GM18498 (cell line): ENCODE measurements around the gene EGFLAM.

Source experiments
- ATAC-seq: cut with Tn5 transposase; IDR thresholded peaks from one replicate; pipeline ENCODE4 v1.9.1; 2021; ENCODE audit warnings: mild to moderate bottlenecking, moderate library complexity; ENCODE audit not compliant: unreplicated experiment

The EGFLAM gene

GRCh38 chr5:38258319-38259061 is at the start of gene EGFLAM:
Gene EGFLAM, plus strand, starts transcription at chr5:38258559. Its CDS starts 196 bp downstream, at chr5:38258755.
- no peak for ATAC-seq

- ATAC-seq: no peak
Observed at GRCh38 chr5:38208782-38209378, 49.5 kb upstream of the EGFLAM start.

- no peak for ATAC-seq
Observed at GRCh38 chr5:38210676-38211353, 47.5 kb upstream of the EGFLAM start.

- ATAC-seq: no peak
Observed at GRCh38 chr5:38211354-38211710, 47.0 kb upstream of the EGFLAM start.

GRCh38 chr5:38212307-38212706 is 46.1 kb upstream of the EGFLAM start:
- ATAC-seq: no peak

GRCh38 chr5:38226091-38226490 is 32.3 kb upstream of the EGFLAM start:
- ATAC-seq: no peak

- ATAC-seq: no peak
Observed at GRCh38 chr5:38228914-38229313, 29.4 kb upstream of the EGFLAM start.

- no peak for ATAC-seq
Observed at GRCh38 chr5:38234737-38235136, 23.6 kb upstream of the EGFLAM start.

- ATAC-seq: no peak
Observed at GRCh38 chr5:38237681-38238080, 20.7 kb upstream of the EGFLAM start.

GRCh38 chr5:38240212-38240611 is 18.1 kb upstream of the EGFLAM start:
- ATAC-seq: no peak

GRCh38 chr5:38241655-38242054 is 16.7 kb upstream of the EGFLAM start:
- no peak for ATAC-seq

- ATAC-seq: no peak
Observed at GRCh38 chr5:38245307-38245706, 13.1 kb upstream of the EGFLAM start.

GRCh38 chr5:38249301-38249700 is 9.1 kb upstream of the EGFLAM start:
- ATAC-seq: no peak

GRCh38 chr5:38249812-38250211 is 8.5 kb upstream of the EGFLAM start:
- no peak for ATAC-seq

GRCh38 chr5:38250763-38251448 is 7.5 kb upstream of the EGFLAM start:
- ATAC-seq: no peak

- no peak for ATAC-seq
Observed at GRCh38 chr5:38253759-38254158, 4.6 kb upstream of the EGFLAM start.

- ATAC-seq: no peak
Observed at GRCh38 chr5:38257308-38258041, 884 bp upstream of the EGFLAM start.

GRCh38 chr5:38258042-38258318 is 379 bp upstream of the EGFLAM start:
- no peak for ATAC-seq

GRCh38 chr5:38259062-38259808 is 876 bp downstream of the EGFLAM start:
- ATAC-seq: no peak

- no peak for ATAC-seq
Observed at GRCh38 chr5:38259809-38260160, 1.4 kb downstream of the EGFLAM start.

- no peak for ATAC-seq
Observed at GRCh38 chr5:38263983-38264382, 5.6 kb downstream of the EGFLAM start.
